GM18499 (cell line): ENCODE data around the gene FAM90A26.
"Not testable (repeated sequence)": the region's sequence is repeated elsewhere in the genome, so short reads cannot be mapped to it uniquely, and the experiment has no call there.

ENCODE experiments used
- ATAC-seq: cut with Tn5 transposase; IDR thresholded peaks from one replicate; pipeline ENCODE4 v1.9.1; 2021; ENCODE audit warnings: moderate number of reproducible peaks; ENCODE audit not compliant: insufficient read depth, unreplicated experiment

FAM90A26 gene

DNA sequence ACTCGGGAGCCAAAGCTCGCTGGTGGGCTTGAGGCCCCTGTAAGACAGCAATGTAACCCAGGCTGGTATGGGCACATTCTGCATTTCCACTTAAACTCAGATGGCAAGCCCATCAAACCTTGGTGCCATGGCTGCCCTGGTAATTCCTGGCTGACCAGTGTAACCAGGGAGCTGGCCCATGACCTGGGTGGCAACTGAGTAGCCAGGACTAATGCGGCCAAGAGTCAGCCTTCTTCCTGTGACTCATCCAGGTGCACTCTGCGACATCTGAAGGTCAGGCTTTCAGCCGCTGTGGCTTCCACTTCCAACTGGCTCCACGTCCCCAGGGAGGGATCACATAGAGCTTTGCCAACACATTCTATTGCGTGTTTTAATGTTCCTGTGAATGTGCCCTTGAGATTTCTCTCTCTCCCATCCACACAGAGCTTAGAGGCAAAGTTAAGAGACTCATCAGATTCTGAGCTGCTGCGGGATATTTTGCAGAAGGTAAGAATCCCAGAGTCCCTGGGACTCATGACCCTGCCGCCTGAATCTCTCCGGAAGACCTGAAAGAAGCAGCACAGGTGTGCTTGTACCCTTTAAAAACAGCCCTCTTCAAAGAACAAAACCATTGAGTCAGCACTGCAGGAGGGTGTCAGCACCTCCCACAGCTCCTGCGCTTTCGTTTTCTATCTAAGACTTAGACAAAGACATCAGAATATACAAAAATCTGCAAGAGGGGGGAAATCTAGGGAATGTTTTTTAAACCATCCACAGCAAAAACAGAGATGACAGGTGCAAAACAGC, 14.9 kb upstream of the FAM90A26 start:
- not testable (repeated sequence) for ATAC-seq

DNA sequence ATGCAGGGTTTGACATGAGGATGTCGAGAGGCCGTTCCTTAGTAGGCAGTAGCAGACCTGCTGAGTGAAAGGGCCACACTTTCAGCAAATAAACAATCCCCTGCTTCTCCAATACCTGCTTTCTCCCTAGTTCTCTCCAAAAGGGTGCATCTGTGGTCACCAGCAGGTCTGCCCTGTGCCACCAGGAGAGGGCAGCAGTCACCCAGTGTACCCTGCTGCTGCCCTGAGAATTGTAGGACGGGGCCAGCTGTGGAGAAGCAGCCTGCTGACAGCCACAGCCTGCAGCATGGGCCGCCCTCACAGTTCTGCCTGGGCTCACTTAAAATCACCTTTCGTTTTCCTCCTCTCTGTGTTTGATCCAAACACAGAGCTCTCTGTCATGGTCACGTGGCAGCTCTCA, 11.8 kb upstream of the FAM90A26 start:
- not testable (repeated sequence) for ATAC-seq

DNA sequence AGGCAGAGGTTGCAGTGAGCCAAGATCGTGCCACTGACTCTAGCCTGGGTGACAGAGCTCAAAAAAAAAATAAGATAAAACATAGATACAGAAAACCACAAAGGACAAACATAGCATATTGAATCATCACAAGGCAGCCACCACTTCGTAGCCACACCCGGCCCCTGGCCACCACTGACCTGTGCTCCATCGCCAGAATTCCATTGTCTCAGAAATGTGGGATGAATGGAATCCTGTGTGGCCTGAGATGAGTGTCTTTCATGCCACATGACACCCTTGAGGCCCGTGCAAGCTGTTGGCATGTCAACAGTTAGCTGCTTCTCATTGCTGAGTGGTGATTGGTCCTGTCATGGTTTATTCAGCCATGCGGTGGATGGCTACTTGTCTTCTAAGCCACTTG, 10.2 kb upstream of the FAM90A26 start:
- ATAC-seq: not testable (repeated sequence)

DNA sequence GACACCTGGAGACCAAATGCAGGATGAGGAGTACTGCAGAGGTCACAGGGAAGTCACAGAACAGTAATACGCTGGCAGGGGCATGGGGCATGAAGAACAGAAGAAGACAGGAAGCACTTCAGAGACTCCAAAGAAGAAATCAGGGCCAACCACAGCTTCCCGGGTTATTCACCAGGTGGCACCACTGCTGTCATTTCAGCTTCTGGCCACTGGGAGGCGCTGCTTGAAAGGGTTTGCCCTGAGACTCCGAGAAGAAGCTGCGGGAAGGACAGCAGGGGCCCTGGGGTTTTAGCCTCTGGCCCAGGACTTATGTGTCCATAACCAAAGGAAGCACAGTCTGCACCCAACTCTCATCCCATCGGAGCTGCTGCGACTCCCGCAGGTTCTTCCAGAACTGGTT, 4.2 kb upstream of the FAM90A26 start:
- ATAC-seq: not testable (repeated sequence)

DNA sequence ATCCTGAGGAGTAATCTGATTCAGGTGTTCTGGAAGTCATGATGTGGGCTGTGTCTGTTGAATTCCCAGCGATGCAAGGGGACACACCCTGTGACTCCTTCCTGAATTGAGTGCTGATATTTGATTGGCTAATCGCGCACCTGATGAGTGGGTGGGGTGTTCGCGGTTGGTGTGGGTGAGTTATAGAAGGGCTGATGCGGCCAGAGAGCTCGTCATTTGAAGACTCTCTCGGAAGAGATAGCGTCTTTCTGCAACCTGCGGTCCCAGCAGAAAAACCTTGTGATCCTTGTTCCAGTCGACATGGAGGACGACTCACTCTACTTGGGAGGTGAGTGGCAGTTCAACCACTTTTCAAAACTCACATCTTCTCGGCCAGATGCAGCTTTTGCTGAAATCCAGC, 40.1 kb downstream of the FAM90A26 start, which contains the start of gene USP17L10:
TSS of gene USP17L10 (plus strand) at position 301 of the 400 bp plus-strand sequence. CDS start at position 301, 0 bp downstream.
- not testable (repeated sequence) for ATAC-seq

DNA sequence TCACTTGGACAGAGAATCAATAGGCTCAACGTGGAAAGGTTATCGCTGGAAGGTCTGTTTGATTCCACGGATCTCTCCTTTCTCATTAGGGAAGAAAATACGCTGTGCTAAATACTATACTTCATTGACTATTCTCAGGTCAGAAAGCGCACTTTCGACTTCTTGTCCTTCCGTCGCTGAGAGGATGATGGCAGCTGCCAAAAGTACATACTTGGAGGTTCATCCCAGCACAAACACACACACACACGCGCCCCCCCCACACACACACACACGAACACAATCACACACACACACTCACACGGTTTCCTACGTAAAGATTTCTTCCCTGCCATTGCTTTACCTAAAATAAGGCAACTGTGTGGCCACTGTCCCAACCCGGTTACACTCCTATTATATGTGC, 44.5 kb downstream of the FAM90A26 start:
- not testable (repeated sequence) for ATAC-seq

DNA sequence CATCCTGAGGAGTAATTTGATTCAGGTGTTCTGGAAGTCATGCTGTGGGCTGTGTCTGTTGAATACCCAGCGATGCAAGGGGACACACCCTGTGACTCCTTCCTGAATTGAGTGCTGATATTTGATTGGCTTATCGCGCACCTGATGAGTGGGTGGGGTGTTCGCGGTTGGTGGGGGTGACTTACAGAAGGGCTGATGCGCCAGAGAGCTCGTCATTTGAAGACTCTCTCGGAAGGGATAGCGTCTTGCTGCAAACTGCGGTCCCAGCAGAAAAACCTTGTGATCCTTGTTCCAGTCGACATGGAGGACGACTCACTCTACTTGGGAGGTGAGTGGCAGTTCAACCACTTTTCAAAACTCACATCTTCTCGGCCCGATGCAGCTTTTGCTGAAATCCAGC, 44.9 kb downstream of the FAM90A26 start, which contains the start of gene USP17L11:
TSS of gene USP17L11 (plus strand) at position 301 of the 400 bp plus-strand sequence. CDS start at position 301, 0 bp downstream.
- not testable (repeated sequence) for ATAC-seq

DNA sequence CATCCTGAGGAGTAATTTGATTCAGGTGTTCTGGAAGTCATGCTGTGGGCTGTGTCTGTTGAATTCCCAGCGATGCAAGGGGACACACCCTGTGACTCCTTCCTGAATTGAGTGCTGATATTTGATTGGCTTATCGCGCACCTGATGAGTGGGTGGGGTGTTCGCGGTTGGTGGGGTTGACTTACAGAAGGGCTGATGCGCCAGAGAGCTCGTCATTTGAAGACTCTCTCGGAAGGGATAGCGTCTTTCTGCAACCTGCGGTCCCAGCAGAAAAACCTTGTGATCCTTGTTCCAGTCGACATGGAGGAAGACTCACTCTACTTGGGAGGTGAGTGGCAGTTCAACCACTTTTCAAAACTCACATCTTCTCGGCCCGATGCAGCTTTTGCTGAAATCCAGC, 49.6 kb downstream of the FAM90A26 start, which contains the start of gene USP17L12:
TSS of gene USP17L12 (plus strand) at position 301 of the 400 bp plus-strand sequence. CDS start at position 301, 0 bp downstream.
- ATAC-seq: not testable (repeated sequence)

DNA sequence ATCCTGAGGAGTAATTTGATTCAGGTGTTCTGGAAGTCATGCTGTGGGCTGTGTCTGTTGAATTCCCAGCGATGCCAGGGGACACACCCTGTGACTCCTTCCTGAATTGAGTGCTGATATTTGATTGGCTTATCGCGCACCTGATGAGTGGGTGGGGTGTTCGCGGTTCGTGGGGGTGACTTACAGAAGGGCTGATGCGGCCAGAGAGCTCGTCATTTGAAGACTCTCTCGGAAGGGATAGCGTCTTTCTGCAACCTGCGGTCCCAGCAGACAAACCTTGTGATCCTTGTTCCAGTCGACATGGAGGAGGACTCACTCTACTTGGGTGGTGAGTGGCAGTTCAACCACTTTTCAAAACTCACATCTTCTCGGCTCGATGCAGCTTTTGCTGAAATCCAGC, 54.4 kb downstream of the FAM90A26 start, which contains the start of gene USP17L13:
TSS of gene USP17L13 (plus strand) at position 301 of the 400 bp plus-strand sequence. CDS start at position 301, 0 bp downstream.
- ATAC-seq: not testable (repeated sequence)
